IPS DF 19.7 (cell line): ENCODE measurements around the gene MPRIP.

Experiments used
- DNase-seq: peaks from one replicate; pipeline ENCODE4 v3.0.0-alpha.2; 2013; ENCODE audit warnings: low read depth, low spot score

Gene MPRIP

DNA sequence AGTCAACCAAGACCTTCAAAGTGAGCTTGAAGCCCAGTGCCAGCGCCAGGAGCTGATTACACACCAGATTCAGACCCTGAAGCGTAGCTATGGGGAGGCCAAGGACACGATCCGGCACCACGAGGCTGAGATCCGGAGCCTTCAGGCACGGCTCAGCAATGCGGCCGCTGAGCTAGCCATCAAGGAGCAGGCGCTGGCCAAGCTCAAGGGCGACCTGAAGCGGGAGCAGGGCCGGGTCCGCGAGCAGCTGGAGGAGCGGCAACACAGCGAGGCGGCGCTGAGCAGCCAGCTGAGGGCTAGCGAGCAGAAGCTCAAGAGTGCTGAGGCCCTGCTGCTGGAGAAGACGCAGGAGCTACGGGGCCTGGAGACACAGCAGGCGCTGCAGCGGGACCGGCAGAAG, 121.9 kb downstream of the MPRIP start:
- DNase-seq: no peak

GRCh38 chr17:17164676-17165075, 122.4 kb downstream of the MPRIP start:
- no peak for DNase-seq

GRCh38 chr17:17165666-17166308, 123.5 kb downstream of the MPRIP start:
- no peak for DNase-seq

DNA sequence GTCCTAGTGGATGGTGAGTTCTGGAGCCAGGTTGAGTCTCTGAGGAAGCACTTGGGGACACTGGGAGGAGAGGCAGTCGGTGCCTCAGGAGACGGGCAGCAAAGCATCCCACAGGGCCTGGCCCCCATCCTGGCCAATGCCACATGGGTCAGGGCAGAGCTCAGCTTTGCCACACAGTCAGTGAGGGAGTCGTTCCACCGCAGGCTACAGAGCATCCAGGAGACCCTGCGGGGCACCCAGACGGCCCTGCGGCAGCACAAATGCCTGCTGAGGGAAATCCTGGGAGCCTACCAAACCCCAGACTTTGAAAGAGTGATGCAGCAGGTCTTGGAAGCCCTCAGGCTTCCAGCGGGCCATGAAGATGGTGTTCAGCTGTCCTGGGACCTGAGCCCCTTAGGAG, 124.2 kb downstream of the MPRIP start:
- no peak for DNase-seq

DNA sequence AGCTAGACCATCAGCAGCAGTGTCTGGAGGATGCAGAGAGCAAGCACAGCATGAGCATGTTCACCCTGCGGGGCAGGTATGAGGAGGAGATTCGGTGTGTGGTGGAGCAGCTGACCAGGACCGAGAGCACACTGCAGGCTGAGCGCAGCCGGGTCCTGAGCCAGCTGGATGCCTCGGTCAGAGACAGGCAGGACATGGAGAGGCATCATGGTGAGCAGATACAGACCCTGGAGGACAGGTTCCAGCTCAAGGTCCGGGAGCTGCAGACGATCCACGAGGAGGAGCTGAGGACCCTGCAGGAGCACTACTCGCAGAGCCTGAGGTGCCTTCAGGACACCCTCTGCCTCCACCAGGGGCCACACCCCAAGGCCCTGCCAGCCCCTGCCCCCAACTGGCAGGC, 125.1 kb downstream of the MPRIP start:
- DNase-seq: no peak

DNA sequence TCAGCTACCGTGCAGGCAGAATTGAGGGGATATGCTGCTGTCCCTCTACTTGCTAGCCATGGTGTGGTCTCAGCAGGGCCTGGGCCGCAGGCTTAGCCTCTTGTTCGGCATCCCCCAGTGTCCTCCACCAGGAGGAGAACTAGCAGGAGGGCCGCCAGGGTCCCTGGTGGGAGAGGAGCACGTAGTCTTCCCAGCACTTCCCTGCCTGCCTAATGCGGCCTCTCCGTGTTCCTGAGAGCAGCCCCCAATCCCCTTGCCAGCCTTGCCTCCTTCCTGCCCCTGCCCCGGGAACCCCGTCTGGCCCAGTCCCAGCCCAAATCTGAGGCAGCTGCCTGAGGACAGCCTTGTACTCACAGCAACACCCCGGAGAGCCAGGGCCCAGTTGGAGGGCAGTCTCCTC, 125.7 kb downstream of the MPRIP start:
- DNase-seq: no peak

- no peak for DNase-seq
Observed at GRCh38 chr17:17168401-17168800, 126.1 kb downstream of the MPRIP start.

DNA sequence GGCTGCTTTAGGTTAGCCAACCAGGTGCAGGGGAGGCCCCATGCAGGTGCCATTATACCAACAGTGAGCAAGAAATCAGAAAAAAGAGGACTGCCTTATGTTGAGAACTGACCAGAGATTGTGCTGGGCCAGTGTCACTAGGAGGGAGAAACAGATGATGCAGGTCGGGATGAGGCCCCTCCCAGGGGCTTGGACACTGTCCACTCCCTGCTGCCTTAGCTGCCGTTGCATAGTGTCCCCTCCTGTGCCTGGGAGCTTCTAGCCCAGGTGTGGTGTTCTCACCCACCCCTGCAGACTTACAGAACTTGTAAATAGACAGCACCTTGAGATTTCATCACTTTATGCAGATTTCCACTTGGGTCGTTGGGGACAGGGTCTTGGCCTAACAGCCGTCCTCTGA, 127.1 kb downstream of the MPRIP start:
- DNase-seq: no peak

- DNase-seq: no peak
Observed at GRCh38 chr17:17170346-17170985, 128.2 kb downstream of the MPRIP start.

DNA sequence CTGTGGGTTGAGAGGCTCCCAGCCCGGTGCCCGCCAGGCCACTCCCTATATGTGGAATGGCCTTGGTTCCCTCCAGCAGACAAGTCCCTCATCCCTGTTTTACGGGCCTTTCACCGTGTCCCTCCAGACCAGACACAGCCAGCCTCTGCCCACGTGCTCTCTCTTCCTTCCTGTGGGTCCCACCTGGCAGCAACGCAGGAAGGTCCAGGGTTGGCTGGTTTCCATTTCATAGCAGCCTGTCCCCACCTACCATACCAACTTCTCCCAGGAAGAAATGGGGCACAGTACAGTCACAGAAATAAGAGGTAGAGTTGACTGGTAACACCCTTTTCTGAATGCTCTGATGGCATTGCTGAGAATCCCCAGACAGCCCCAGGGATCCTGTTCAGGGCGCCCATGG, 128.9 kb downstream of the MPRIP start:
- DNase-seq: no peak

- no peak for DNase-seq
Observed at GRCh38 chr17:17172001-17172939, 130.0 kb downstream of the MPRIP start.

DNA sequence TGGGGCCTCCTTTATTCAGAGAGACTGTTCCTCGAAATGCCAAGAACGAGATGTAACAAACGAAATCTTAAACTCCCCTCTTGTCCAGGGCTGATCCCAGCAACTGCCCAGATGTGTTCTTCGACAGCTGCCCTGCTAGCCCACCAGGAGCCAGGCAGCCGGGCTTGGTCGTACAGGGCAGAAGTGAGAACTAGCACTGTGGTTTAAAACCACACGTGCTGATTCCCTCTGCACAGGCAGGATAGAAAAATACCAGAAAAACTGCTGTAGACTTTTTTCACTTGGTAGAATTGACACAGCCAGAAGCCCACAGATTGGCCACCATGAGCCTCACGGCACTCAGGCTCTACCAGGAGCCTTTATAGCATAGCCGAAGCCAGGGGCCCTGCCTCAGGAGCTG, 130.7 kb downstream of the MPRIP start:
- DNase-seq: no peak

DNA sequence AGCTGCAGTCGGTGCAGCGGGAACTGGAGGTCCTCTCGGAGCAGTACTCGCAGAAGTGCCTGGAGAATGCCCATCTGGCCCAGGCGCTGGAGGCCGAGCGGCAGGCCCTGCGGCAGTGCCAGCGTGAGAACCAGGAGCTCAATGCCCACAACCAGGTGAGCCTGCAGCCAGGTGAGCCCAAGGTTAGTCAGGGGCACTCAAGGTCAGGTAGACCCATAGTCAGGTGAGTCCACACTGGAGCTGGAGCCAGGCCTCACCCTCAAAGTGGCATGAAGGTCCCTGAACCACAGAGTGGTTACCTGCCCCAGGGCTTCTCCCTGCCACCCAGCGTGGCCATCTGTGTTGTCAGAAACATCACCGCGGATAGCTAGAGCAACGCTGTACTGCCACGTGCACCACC, 131.7 kb downstream of the MPRIP start:
- DNase-seq: no peak

GRCh38 chr17:17175340-17175739, 133.1 kb downstream of the MPRIP start:
- DNase-seq: no peak

DNA sequence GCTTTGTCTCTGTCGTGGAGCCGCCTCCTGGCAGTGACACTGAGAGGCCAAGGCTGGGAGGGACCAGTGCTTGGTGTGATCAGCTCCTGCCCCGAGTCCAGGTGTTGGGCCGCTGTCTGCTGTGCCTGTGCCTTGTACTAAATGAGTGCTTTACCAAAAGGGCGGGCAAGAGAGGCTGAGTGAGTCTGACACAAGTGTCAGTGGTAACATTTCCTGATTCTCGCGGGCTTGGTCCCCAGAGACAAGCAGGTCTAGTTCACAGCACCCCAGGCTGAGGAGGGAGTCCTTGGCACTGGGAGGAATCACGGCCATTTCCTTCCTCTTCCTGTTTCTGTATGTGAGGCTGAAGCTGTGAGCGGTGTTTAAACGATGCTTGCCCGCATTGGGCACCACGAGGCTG, 133.7 kb downstream of the MPRIP start:
- DNase-seq: no peak

DNA sequence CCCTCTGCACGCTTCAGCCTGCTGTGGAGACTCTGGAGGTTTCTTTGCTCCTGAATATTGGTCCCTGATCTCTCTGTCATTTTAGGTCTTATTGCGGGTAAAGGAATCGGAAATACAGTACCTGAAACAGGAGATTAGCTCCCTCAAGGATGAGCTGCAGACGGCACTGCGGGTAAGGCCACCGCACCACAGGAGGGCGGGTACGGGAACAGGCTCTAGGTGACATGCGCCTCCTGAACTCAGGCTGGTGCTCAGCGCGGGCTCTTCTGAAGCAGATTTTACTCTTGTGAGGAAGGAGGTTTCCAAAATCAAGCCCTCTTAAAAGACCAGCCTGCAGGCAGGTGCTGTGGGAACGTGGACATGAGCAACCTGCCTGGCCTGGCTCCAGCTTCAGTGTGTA, 134.1 kb downstream of the MPRIP start:
- no peak for DNase-seq

DNA sequence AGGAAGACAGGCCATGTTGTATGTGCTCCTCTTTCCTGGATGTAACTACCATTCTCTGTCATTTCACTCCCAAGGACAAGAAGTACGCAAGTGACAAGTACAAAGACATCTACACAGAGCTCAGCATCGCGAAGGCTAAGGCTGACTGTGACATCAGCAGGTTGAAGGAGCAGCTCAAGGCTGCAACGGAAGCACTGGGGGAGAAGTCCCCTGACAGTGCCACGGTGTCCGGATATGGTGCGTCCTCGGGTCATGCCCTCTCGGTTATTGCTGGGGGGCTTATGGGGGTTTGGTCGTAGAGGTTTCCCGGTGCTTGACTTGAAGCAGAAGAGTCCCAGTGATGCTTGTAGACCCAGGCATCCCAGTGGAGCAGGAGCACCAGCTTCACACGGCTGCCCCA, 134.9 kb downstream of the MPRIP start:
- no peak for DNase-seq

GRCh38 chr17:17179371-17179827, 137.1 kb downstream of the MPRIP start:
- DNase-seq: no peak

DNA sequence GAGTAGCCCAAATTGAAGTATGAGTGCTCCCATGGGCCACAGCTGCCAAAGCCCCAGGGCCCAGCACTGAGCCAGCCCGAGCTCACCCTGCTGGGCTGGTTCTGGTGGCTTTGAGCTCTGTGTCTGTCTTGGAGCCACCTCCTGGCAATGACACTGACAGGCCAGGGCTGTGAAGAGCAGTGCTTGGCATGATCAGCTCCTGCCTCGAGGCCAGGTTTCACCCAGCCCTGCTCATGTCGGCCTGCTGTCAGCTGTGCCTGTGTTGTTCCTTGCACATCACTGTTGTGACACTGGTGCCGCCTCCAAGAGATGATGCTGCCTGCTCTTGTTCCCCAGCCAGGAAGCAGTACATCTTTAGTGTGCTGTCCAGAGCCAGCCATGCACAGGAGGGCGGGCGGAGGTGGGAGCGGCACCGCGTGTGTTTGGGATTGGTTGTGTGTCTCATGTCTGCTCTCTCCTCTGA, 137.9 kb downstream of the MPRIP start:
- no peak for DNase-seq

DNA sequence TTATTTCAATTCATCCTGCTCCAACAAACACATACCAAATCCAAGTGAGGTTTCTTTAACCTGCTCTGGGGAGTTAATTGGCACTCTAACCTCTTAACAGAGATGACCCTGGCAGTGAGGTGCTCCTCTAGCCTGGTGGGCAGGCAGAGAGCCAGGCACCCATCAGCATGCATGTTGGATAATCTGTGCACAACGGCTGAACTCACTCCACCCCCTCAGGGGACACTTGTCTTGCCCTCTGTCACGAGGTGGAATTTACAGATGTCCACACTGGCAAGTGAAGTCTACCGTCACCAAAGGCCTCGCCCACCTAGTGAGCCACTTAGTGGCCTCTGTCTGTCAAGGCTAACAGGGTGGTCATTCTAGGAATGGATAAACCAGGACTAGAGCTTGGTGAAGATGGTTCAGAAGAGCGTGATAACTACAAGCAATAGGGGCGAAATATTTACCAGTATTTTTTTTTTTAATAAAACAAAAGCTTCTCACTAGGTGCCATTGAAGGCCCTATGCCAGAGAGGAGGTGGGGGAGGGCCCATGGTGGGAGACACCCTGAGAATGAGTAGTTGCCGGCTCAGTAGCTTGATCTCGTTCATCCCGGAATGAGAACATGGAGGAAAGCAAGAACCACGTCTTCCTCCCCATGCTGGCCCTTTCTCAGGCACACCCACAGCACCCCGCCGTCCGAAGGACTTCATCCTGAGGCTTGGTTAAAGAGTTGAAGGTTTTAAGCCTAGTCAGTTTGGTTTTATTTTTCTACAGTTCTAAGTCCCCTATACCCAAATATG, 138.7 kb downstream of the MPRIP start:
- no peak for DNase-seq
